ENCODE measurements around the gene TSNAX. TPM values are rescaled to one million over a fixed set of nuclear protein-coding genes. Genes with fewer than 3 reads are reported as not detected.

TSNAX gene
- total and polyA plus RNA-seq, 2 of the 8 experiments (the other 6 are each of a cell fraction or from before 2014, with no cell fraction given): 7.7 to 34.0 TPM

DNA sequence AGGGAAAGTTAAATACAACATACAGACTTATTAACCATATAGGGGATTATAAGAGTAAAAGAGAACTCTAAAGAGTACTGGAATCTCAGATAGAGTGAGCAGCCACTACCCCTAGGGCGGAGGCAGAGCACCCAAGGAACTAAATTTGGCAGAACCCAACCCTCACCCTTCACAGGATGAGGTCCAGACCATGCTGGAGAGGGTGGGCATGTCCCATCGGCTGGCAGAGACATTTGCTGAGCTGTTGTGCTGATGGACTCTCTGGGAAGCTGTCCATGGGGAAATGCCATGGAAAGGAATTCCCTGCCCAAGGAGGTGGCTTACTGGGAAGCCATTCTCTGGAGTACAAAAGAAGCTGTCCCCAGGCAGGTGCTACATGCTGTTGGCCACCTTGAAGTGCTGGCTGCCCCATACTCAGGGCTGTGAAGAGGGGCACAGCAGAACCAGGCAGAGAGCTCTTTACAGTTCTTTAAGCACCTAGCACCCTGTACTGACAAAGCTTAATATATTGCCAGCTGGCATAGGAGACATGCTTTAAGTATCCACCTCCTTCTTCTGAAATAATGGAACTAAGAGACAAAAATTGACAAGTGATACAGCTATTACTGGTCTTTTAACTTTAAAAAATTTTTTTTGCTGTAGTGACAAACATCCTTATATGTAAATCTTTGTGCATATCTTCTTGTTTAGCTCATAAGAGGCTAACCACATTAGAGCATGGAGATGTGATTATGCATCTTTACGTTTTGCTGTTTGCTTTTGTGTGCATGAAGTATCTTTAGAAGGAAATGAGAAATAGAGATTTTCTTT, 29.6 kb downstream of the TSNAX start (continued):
- TF ChIP-seq BCL11A (IDR thresholded peaks at IDR 0.05; ENCODE audit: low read depth in 2 of 2, low read length in 2 of 2) (no peak), CREB1 (IDR thresholded peaks at IDR 0.05) (no peak), CHD2 (IDR thresholded peaks at IDR 0.05; ENCODE audit: low read length) (no peak), SIN3A (conservative IDR thresholded peaks at IDR 0.05 in 1 of 2, IDR thresholded peaks at IDR 0.05 in 1 of 2; ENCODE audit: low read depth in 1 of 2, low read length in 2 of 2) (no peak), EGR1 (IDR thresholded peaks at IDR 0.05; ENCODE audit: borderline replicate concordance, low read depth, low read length) (no peak)
- TF ChIP-seq, protein P1, sequence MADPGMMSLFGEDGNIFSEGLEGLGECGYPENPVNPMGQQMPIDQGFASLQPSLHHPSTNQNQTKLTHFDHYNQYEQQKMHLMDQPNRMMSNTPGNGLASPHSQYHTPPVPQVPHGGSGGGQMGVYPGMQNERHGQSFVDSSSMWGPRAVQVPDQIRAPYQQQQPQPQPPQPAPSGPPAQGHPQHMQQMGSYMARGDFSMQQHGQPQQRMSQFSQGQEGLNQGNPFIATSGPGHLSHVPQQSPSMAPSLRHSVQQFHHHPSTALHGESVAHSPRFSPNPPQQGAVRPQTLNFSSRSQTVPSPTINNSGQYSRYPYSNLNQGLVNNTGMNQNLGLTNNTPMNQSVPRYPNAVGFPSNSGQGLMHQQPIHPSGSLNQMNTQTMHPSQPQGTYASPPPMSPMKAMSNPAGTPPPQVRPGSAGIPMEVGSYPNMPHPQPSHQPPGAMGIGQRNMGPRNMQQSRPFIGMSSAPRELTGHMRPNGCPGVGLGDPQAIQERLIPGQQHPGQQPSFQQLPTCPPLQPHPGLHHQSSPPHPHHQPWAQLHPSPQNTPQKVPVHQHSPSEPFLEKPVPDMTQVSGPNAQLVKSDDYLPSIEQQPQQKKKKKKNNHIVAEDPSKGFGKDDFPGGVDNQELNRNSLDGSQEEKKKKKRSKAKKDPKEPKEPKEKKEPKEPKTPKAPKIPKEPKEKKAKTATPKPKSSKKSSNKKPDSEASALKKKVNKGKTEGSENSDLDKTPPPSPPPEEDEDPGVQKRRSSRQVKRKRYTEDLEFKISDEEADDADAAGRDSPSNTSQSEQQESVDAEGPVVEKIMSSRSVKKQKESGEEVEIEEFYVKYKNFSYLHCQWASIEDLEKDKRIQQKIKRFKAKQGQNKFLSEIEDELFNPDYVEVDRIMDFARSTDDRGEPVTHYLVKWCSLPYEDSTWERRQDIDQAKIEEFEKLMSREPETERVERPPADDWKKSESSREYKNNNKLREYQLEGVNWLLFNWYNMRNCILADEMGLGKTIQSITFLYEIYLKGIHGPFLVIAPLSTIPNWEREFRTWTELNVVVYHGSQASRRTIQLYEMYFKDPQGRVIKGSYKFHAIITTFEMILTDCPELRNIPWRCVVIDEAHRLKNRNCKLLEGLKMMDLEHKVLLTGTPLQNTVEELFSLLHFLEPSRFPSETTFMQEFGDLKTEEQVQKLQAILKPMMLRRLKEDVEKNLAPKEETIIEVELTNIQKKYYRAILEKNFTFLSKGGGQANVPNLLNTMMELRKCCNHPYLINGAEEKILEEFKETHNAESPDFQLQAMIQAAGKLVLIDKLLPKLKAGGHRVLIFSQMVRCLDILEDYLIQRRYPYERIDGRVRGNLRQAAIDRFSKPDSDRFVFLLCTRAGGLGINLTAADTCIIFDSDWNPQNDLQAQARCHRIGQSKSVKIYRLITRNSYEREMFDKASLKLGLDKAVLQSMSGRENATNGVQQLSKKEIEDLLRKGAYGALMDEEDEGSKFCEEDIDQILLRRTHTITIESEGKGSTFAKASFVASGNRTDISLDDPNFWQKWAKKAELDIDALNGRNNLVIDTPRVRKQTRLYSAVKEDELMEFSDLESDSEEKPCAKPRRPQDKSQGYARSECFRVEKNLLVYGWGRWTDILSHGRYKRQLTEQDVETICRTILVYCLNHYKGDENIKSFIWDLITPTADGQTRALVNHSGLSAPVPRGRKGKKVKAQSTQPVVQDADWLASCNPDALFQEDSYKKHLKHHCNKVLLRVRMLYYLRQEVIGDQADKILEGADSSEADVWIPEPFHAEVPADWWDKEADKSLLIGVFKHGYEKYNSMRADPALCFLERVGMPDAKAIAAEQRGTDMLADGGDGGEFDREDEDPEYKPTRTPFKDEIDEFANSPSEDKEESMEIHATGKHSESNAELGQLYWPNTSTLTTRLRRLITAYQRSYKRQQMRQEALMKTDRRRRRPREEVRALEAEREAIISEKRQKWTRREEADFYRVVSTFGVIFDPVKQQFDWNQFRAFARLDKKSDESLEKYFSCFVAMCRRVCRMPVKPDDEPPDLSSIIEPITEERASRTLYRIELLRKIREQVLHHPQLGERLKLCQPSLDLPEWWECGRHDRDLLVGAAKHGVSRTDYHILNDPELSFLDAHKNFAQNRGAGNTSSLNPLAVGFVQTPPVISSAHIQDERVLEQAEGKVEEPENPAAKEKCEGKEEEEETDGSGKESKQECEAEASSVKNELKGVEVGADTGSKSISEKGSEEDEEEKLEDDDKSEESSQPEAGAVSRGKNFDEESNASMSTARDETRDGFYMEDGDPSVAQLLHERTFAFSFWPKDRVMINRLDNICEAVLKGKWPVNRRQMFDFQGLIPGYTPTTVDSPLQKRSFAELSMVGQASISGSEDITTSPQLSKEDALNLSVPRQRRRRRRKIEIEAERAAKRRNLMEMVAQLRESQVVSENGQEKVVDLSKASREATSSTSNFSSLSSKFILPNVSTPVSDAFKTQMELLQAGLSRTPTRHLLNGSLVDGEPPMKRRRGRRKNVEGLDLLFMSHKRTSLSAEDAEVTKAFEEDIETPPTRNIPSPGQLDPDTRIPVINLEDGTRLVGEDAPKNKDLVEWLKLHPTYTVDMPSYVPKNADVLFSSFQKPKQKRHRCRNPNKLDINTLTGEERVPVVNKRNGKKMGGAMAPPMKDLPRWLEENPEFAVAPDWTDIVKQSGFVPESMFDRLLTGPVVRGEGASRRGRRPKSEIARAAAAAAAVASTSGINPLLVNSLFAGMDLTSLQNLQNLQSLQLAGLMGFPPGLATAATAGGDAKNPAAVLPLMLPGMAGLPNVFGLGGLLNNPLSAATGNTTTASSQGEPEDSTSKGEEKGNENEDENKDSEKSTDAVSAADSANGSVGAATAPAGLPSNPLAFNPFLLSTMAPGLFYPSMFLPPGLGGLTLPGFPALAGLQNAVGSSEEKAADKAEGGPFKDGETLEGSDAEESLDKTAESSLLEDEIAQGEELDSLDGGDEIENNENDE (IDR thresholded peaks at IDR 0.05; ENCODE audit: insufficient replicate concordance, low read length): no peak
- TF ChIP-seq, protein P2, sequence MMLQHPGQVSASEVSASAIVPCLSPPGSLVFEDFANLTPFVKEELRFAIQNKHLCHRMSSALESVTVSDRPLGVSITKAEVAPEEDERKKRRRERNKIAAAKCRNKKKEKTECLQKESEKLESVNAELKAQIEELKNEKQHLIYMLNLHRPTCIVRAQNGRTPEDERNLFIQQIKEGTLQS (IDR thresholded peaks at IDR 0.05; ENCODE audit: insufficient read depth, low read depth, low read length): no peak
